IPS-NIHi7 (cell line): ENCODE results near the gene EIF2B2.
"Not testable (repeated sequence)": the region's sequence is repeated elsewhere in the genome, so short reads cannot be mapped to it uniquely, and the experiment has no call there.

Source experiments
- DNase-seq: peaks from one replicate; pipeline ENCODE4 v3.0.0; 2012; ENCODE audit warnings: mixed read lengths; ENCODE audit errors: extremely low spot score

EIF2B2 gene

GRCh38 chr14:74988993-74989392, 13.7 kb upstream of the EIF2B2 start:
- DNase-seq, result no peak

GRCh38 chr14:74994182-74994581, 8.5 kb upstream of the EIF2B2 start:
- not testable (repeated sequence) for DNase-seq

- DNase-seq, result not testable (repeated sequence)
Measured at GRCh38 chr14:74995781-74996180, 6.9 kb upstream of the EIF2B2 start.

- DNase-seq, result no peak
Measured at GRCh38 chr14:75001261-75001660, 1.5 kb upstream of the EIF2B2 start.

- DNase-seq, result no peak
Measured at GRCh38 chr14:75001899-75002298, 822 bp upstream of the EIF2B2 start.

- DNase-seq, result no peak
Measured at GRCh38 chr14:75003250-75004027, 718 bp downstream of the EIF2B2 start.

GRCh38 chr14:75005357-75005756, 2.6 kb downstream of the EIF2B2 start:
- no peak for DNase-seq

GRCh38 chr14:75009176-75009575, 6.5 kb downstream of the EIF2B2 start:
- no peak for DNase-seq

GRCh38 chr14:75010472-75011093, 7.9 kb downstream of the EIF2B2 start:
- DNase-seq, result no peak

GRCh38 chr14:75011356-75011994, 8.8 kb downstream of the EIF2B2 start:
- DNase-seq, result no peak

GRCh38 chr14:75013290-75013689, 10.6 kb downstream of the EIF2B2 start:
- no peak for DNase-seq

GRCh38 chr14:75015496-75015895, 12.8 kb downstream of the EIF2B2 start:
- no peak for DNase-seq

GRCh38 chr14:75016815-75017214, 14.1 kb downstream of the EIF2B2 start:
- no peak for DNase-seq

- DNase-seq, result no peak
Measured at GRCh38 chr14:75018694-75019093, 16.0 kb downstream of the EIF2B2 start.

GRCh38 chr14:75022655-75023054, 19.9 kb downstream of the EIF2B2 start:
- DNase-seq, result peak; percentile 61

- no peak for DNase-seq
Measured at GRCh38 chr14:75023108-75023507, 20.4 kb downstream of the EIF2B2 start.

GRCh38 chr14:75025082-75025481, 22.4 kb downstream of the EIF2B2 start:
- no peak for DNase-seq

- DNase-seq, result no peak
Measured at GRCh38 chr14:75025876-75026275, 23.2 kb downstream of the EIF2B2 start.

- no peak for DNase-seq
Measured at GRCh38 chr14:75030147-75030546, 27.4 kb downstream of the EIF2B2 start.

- DNase-seq, result no peak
Measured at GRCh38 chr14:75032939-75033338, 30.2 kb downstream of the EIF2B2 start.

- no peak for DNase-seq
Measured at GRCh38 chr14:75040507-75040906, 37.8 kb downstream of the EIF2B2 start.

- no peak for DNase-seq
Measured at GRCh38 chr14:75040959-75041358, 38.2 kb downstream of the EIF2B2 start.

GRCh38 chr14:75041613-75042012, 38.9 kb downstream of the EIF2B2 start:
- no peak for DNase-seq
